Right atrium auricular region (tissue), 2 donors: ENCODE measurements around the gene ACY1. TPM values are rescaled to one million over a fixed set of nuclear protein-coding genes. Genes with fewer than 3 reads are reported as not detected.

Source experiments
- DNase-seq: peaks from one replicate; pipeline ENCODE4 v3.0.0-alpha.2; 2019; ENCODE audit warnings: low spot score
- H3K27ac ChIP-seq, 2 donors: fragments of 200-600 bp; sonication (generic); 1 replicate in 1 of 2; 2 replicates in 1 of 2; pipeline ENCODE4 v1.5.1; 2016 to 2019
- H3K27me3 ChIP-seq, 2 donors: fragments of 200-600 bp; sonication (generic); one replicate each; pipeline versions ENCODE4 v1.5.1 to v1.6.0; 2017 to 2019
- H3K36me3 ChIP-seq: fragments of 200-600 bp; sonication (generic); one replicate; pipeline ENCODE4 v1.5.1; 2016
- H3K4me1 ChIP-seq, 2 donors: fragments of 200-600 bp; sonication (generic); one replicate each; pipeline versions ENCODE4 v1.5.1 to v1.6.0; 2017 to 2019
- H3K4me3 ChIP-seq, 2 donors: fragments of 200-600 bp; sonication (generic); 1 replicate in 1 of 2; 2 replicates in 1 of 2; pipeline ENCODE4 v1.5.1; 2017 to 2019; ENCODE audit warnings: mild to moderate bottlenecking in 1 of 2, moderate library complexity in 1 of 2
- H3K9me3 ChIP-seq, 2 donors: fragments of 200-600 bp; sonication (generic); one replicate each; pipeline ENCODE4 v1.5.1; 2019
- total RNA-seq, 2 donors: library from RNA; depleted of rRNA; stranded (reverse); fragments of >200 nt; gene quantifications; one replicate each; pipeline ENCODE4 v1.1.0, GENCODE V29; 2016
- TF ChIP-seq, protein P1 (sequence below), 2 donors: fragments of 200-600 bp; sonication (generic); IDR thresholded peaks; one replicate each; pipeline ENCODE4 v1.5.1; 2019; ENCODE audit warnings: antibody characterized with exemption in 2 of 2

ACY1 gene
- total RNA-seq, 2 donors from 2014 or later, result 26.0 to 29.8 TPM

DNA sequence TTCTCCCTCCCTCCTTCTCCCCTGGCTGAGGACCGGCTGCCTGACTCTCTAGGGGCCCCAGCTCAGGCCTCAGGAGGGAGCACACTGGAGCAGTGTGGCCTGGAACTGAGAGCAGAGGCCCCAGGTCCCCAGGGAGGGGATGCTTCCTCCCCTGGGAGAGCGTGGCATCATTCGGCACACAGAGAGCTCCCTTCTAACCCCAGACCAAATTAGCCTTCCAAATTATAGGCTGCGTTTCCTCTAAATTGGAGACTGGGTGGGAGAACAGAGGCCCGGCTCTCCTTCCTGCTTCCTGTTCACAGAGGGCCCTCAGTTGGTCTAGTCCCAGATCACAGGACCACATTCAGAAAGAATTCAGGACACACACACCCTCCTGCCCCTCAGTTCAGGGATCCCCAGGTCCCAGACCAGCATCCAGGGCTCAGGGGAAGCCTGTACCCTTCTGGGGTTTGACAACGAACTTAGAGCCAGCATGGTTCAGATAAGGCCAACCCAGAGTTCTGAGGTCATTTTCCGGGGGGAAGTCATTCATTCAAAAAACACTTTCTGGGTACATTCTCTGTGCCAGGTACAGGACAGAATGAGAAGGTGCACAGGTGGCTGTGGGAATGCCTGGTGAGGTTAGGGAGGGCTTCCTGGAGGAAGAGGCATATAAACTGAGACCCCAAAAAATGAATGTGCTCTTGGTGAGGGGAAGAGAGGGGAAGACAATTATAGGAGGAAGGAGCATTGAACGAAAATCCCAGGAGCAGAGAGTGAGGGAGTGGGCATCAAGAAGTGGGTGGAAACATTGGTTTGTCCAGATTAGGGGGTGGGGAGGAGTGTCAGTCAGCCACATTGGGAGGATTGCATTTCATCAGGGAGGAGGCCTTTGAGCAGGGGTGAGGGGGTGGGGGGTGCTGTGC, 40.8 kb downstream of the ACY1 start:
- Histone ChIP-seq H3K36me3 (no peaks in the 10 kb centered on the region), H3K4me1 (peaks cover 0 to 84% of the 10 kb centered on the region in 2 donors), H3K27me3 (no peaks in the 10 kb centered on the region), H3K27ac (peak overlapping the region; percentile 93 to 96), H3K9me3 (no peaks in the 10 kb centered on the region), H3K4me3 (peak overlapping the region; percentile 24 to 35)
- TF ChIP-seq, protein P1, sequence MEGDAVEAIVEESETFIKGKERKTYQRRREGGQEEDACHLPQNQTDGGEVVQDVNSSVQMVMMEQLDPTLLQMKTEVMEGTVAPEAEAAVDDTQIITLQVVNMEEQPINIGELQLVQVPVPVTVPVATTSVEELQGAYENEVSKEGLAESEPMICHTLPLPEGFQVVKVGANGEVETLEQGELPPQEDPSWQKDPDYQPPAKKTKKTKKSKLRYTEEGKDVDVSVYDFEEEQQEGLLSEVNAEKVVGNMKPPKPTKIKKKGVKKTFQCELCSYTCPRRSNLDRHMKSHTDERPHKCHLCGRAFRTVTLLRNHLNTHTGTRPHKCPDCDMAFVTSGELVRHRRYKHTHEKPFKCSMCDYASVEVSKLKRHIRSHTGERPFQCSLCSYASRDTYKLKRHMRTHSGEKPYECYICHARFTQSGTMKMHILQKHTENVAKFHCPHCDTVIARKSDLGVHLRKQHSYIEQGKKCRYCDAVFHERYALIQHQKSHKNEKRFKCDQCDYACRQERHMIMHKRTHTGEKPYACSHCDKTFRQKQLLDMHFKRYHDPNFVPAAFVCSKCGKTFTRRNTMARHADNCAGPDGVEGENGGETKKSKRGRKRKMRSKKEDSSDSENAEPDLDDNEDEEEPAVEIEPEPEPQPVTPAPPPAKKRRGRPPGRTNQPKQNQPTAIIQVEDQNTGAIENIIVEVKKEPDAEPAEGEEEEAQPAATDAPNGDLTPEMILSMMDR (IDR thresholded peaks at IDR 0.05), result no peak
- DNase-seq, result no peak

DNA sequence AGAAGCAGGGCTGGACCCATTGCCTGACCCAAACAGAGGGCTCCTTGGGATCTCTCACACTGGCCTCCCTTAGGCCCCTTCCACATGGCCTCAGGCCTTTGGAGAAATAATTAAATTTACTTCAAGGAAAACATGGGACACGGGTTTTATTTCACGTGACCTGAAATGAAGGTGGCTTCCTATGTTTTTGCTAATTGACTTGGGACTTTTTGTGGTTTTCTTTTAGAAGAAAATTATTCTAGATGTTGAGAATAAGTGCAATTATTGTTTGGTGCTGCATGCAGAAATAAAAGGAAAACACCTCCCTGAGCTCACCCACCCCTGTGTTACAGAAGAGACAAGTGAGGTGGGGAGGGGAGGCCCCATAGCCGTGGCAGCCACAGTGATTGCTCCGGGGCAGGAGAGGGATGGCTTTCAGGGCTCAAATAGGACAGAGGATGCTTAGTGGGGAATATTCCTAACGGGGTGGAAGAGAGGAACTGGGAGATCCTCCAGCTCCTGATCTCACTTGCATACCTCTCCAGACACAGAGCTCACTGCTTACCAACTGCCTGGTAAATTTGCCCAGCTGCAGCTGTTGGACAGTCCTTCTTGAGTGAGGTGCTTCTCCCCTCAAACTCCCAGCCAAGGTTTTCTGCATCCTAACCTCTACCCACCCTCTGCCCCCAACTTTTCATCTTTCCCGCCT, 41.6 kb downstream of the ACY1 start:
- Histone ChIP-seq H3K4me1 (peaks cover 0 to 83% of the 10 kb centered on the region in 2 donors), H3K27me3 (no peaks in the 10 kb centered on the region), H3K4me3 (no peak overlapping the region), H3K27ac (peak overlapping the region; percentile 93 to 96), H3K36me3 (no peaks in the 10 kb centered on the region), H3K9me3 (no peaks in the 10 kb centered on the region)
- TF ChIP-seq, protein P1 (IDR thresholded peaks at IDR 0.05), result no peak
- no peak for DNase-seq

DNA sequence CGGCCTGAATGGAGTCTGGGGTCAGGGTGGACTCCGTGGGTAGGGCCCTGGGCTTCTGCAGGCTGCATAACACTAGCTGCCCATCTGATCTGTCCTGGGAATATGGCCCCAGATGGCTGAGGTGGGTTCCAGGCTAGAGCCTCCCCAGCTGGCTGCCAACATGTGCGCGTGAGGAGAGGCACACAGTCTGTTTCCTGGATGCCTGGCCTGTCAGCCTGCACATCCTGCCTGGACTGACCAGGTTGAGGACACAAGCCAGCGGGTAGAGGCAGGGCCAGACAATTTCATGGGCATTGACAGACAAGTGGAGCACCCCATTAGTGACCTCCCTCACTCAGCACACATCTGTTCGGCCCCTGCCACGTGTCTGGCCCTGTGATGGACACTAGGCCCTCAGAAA, 42.1 kb downstream of the ACY1 start:
- no peaks in the 10 kb centered on the region for H3K9me3 ChIP-seq
- TF ChIP-seq, protein P1 (IDR thresholded peaks at IDR 0.05), result no peak
- H3K36me3 ChIP-seq, result no peaks in the 10 kb centered on the region
- no peak overlapping the region for H3K4me3 ChIP-seq
- peak overlapping the region; percentile 93 to 96 for H3K27ac ChIP-seq
- H3K4me1 ChIP-seq, result peaks cover 0 to 78% of the 10 kb centered on the region in 2 donors
- no peaks in the 10 kb centered on the region for H3K27me3 ChIP-seq
- DNase-seq, result no peak

DNA sequence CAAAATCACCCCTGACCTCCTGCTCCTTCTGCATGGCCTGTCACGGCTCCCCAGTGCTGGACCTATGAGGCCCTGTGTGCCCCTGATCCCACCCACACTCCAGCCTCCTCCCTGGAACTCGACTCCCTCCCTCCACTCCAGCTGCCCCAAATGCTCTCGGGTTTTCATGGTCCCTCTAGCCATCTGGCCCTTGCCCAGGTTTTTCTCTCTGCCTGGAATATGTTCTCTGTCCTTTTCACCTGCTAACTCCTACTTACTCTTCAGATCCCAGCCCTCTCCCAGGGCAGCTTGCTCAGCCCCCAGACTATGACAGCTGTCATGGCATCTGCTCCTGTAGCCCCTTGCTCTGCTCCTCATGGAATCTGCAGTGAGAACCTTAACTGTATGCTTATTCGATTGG, 42.7 kb downstream of the ACY1 start:
- DNase-seq, result no peak
- Histone ChIP-seq H3K27me3 (no peaks in the 10 kb centered on the region), H3K27ac (peak overlapping the region; percentile 93 to 96), H3K4me3 (no peak overlapping the region), H3K9me3 (no peaks in the 10 kb centered on the region), H3K4me1 (peaks cover 0 to 75% of the 10 kb centered on the region in 2 donors), H3K36me3 (no peaks in the 10 kb centered on the region)
- TF ChIP-seq, protein P1 (IDR thresholded peaks at IDR 0.05), result no peak

DNA sequence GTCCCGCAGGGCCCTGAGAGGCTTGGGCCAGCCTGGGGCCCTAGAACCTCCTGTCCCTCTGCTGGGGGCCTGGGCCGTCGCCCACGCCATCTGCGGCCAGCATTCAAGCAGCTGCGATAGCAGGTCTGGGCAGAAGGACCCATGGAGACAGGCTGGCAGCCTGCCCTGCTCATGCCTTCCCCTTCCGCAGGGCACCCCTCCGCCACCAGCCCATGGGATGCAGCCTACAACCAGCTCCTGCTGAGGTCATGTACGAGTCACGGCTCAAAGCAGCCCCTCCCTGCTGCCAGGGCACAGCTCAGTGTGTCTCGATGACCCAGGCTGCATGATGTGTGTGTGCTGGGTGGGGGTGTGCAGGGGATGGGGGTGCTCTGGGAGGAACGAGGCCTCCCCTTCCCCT, 45.2 kb downstream of the ACY1 start:
- H3K4me3 ChIP-seq, result no peak overlapping the region
- H3K9me3 ChIP-seq, result no peaks in the 10 kb centered on the region
- H3K27me3 ChIP-seq, result no peaks in the 10 kb centered on the region
- TF ChIP-seq, protein P1 (IDR thresholded peaks at IDR 0.05), result no peak
- peak overlapping the region; percentile 79 to 96 for H3K27ac ChIP-seq
- peaks cover 0 to 61% of the 10 kb centered on the region in 2 donors for H3K4me1 ChIP-seq
- DNase-seq, result no peak
- H3K36me3 ChIP-seq, result no peaks in the 10 kb centered on the region
